GM12891 (cell line): Measurements from ENCODE around the gene CD28.

Experiments used
- PAX5 ChIP-seq: IDR thresholded peaks from 2 replicates; pipeline ENCODE4 v1.6.1; 2011; ENCODE audit warnings: low read length, moderate library complexity, mild to moderate bottlenecking; ENCODE audit not compliant: insufficient read depth, severe bottlenecking
- POLR2A ChIP-seq: IDR thresholded peaks from 2 replicates; pipeline ENCODE4 v1.6.1; 2011; ENCODE audit warnings: low read depth, low read length, control low read depth
- POLR2AphosphoS5 ChIP-seq: IDR thresholded peaks from 2 replicates; pipeline ENCODE4 v1.6.1; 2011; ENCODE audit warnings: low read depth, low read length, control low read depth
- POU2F2 ChIP-seq: IDR thresholded peaks from 2 replicates; pipeline ENCODE4 v1.6.1; 2011; ENCODE audit warnings: low read depth, mild to moderate bottlenecking, control low read depth, low read length, moderate library complexity
- SPI1 ChIP-seq: IDR thresholded peaks from 2 replicates; pipeline ENCODE4 v1.6.1; 2011; ENCODE audit warnings: low read depth, low read length, control low read depth
- TAF1 ChIP-seq: IDR thresholded peaks from 2 replicates; pipeline ENCODE4 v1.6.1; 2011; ENCODE audit warnings: low read depth, low read length, control low read depth

DNA sequence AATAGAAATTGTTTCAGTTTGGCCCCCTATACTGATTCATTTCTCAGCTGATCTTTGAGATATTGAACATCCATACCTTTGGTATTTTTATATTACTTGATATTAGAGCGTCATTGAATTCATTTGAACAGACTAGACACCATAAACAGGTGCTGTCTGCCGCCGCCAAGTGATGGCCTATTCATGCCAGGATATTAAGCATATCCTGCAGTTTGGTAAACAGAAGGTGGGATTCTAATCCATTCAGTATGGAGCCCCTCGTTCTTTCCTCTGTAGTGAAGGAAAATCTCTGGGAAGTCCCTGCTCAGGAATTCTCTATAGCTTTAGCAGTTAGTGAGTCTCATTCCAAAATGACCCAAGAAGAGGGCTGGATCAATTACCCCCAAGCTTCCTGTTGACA is 23.0 kb upstream of the CD28 start:
- TF ChIP-seq POLR2A = no peak
- TF ChIP-seq POLR2AphosphoS5 = no peak
- TF ChIP-seq SPI1 = no peak
- no peak for TF ChIP-seq TAF1
- TF ChIP-seq PAX5 = no peak
- no peak for TF ChIP-seq POU2F2
